Measurements from ENCODE around the gene FZD7.

The FZD7 gene

DNA sequence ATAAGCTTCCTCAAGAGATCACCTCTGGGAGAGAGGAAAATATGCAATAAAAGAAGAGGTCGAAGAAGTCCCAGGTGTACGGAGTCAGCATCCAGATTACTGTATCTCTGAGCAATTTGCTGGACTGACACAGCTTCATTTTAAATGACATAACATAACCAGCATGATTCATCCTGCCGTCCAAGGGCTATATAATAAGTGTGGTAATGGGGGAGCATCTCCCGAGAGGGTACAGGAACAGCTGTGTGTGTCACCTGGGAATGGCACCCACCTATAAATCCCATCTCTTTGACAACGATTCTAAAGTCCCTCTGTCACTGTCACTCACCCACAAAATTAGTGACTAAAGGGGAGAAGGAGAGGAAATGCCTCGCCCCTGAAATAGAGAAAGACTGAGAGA lies 19.3 kb upstream of the FZD7 start:
- DNase-seq (ENCODE audit: low read depth in 2 of 2) = no peak

- DNase-seq (ENCODE audit: low read depth in 2 of 2) = no peak
Measured at GRCh38 chr2:202014759-202015211, 18.9 kb upstream of the FZD7 start.

- DNase-seq (ENCODE audit: low read depth in 2 of 2) = no peak
Measured at GRCh38 chr2:202015471-202015870, 18.2 kb upstream of the FZD7 start.

DNA sequence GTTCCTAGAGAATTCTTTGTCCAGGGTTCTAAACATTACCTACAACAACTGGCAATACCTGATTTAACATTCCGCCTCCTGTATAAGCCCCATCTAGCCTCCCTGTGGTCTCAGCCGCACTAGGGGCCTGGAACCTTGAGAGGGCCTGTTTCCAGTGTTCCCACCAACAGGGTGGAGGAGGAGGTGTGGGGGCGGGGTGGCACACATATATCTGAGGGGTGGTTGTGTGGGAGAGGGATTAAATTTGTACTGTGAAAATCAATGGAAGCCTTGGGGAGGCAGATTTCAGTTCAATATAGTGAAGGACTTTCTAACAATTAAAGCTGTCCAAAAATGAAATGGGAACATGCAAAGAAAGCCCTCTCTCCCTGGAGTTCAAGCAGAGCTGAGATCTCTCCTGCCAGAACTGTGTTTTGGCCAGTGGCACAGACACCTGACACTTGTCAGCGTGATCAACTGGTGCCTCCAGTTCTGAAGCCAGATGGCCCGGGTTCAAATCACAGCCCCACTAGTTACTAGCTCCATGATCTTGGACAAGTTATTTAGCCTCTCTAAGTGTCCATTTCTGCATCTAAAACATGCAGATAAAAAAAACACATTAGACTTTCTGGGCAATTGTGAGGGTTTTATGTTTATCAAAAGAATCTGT lies 17.0 kb upstream of the FZD7 start:
- DNase-seq (ENCODE audit: low read depth in 2 of 2) = no peak

DNA sequence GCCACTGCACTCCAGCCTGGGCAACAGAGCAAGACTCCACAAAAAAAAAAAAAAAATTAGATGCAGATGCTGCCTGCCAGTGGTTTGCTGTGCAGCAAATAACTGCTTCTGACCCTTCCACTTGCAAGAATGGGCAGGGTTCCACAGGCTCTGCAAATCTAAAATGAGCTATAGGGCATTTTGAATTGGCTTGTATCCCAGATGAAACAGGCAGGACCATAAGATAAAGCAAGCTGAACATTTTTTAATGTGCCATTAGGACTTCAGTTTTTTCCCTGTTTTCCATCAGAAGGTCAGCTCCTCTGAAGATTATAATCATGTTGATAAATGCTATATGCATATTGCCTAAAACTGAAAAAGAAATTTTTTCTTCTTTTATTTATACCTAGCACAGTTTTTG lies 15.7 kb upstream of the FZD7 start:
- DNase-seq (ENCODE audit: low read depth in 2 of 2) = no peak

DNA sequence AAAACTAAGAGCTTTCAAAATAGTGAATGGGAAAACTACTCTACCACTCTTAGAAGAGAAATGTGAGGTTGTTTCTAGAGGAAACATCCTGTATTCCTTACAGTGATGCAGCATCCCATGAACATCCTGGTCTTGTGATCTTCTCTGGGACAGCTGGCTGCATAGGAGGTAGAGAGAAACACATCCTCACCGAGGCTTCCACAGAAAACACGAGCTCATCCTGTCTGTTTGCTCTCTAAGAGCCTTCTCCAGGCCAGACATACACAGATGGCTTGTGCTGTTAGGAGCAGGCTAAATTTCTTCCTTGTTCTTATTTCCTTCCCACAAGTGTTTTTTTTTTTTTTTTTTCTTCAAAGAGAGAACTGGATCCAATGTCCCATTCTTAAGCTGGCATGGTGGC lies 14.7 kb upstream of the FZD7 start:
- no peak for DNase-seq (ENCODE audit: low read depth in 2 of 2)

- DNase-seq (ENCODE audit: low read depth in 2 of 2) = no peak
Measured at GRCh38 chr2:202019689-202020450, 13.8 kb upstream of the FZD7 start.

DNA sequence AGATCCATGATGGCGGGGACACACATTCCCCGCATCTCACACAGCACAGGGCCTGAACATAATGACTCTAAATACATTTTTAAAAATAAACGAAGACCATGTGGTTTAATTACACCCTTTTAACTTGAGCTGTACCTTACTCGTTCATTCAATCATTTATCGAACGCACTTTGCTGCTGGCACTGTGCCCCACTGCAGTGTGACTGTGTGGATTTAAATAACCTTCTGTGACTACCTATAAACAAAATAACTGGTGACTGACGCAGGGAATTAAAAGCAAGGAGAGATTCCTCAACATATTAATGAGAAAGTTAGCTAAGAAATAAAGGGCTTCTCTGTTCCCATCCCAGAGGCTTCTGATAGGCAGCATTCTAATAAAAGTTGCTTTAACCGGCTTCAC lies 10.9 kb upstream of the FZD7 start:
- no peak for DNase-seq (ENCODE audit: low read depth in 2 of 2)

DNA sequence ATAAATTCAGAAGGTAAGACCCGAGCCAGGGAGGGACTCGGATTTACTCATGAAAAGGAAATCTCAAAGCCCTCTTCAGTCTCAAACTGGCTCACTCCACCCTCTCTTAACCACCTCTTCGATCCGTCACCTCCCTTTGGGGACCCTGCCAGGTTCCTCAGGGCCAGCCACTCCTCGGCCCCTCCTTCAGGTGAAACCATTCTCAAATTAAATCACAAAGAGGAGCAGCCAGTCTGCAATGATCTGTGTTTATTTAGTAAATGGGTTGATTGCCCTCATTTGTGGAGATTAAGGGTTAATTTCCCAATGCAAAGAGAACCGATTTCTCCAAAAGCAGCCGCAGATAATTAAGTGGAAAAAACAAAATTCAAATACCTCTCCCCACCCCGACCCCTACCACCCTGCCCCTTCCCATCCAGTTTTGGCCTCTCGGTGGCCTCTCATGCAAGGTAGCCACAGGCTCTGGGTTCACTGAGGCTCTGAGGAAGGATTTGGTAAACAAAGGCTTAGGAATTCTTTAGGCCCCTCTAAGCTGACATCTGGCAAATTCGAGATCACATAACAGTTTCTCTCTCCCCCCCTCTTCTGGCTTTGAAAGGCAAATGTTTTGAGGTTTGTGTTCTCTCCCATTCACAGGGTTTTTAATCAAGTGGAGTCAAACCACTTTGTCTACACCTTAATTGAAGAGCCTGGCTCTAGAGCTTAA lies 10.3 kb upstream of the FZD7 start:
- DNase-seq (ENCODE audit: low read depth in 2 of 2) = no peak

DNA sequence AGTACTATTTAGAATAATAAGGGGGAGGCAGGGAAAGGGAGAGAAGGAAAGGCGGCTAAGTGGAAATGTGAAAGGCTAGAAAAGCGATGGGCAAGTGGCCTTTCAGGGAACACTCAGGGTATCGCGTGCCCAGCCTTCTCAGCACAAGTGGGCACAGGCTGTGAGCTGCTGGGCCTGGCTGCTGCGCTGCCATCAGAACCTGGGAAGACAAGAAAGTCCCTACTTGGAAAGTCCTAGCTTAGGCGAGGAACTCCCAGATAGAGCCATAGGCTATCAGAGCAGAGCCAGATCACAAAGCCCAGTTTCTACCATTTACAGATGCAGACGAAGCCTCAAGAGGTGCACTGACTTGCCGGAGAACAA lies 9.8 kb upstream of the FZD7 start:
- DNase-seq (ENCODE audit: low read depth in 2 of 2) = no peak

DNA sequence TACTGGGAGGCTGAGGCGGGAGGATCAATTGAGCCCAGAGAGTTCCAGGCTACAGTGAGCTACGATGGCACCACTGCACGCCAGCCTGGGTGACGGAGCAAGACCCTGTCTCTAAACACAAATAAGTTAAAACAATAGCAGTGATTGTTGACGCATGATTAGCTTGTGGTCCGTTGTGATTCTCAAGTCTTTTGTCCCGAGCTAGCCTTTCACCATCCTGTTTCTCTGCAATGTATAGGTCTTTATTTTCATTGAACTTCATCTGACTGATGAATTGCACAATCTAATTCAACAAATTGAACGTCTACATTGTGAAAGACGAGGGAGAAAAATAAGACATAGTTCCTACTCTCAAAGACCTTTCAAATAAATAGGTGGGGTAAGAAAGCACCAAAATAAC lies 8.8 kb upstream of the FZD7 start:
- no peak for DNase-seq (ENCODE audit: low read depth in 2 of 2)

DNA sequence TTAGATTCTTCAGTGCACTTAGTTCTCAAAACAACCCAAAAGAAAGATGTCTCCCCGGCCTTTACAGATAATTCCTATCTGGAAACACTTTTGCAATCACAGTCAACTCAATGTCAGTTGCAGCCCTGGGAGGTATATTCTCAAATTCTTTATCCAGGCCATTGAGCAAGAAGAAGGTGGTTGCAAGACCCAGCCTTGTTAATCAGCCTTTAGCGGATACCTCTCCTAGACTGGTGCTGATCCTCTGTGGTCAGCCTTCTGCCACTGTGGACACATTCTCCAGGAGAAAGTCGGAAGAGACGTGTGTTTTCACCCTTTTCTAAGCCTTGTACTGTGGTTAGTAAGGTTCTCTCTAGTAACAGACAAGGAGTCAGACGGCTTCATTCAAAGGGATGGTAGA lies 7.8 kb upstream of the FZD7 start:
- DNase-seq (ENCODE audit: low read depth in 2 of 2) = no peak

DNA sequence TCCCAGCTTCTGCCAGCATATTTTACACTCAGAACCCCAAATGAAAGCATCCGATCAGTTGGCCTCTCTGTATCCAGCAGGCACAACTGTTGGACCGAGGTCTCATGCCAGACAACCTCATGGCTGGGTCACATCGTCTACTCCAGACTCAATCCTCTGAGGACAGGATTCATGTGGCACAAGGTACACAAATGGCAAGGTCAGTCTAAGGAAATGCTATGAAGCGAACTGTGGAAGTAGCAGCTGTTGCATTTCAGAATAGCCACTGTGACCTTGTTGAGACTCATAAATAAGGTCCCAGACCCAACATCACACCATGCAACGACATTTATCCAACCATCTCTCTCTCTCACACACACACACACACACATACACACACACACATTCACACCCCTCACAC lies 7.1 kb upstream of the FZD7 start:
- no peak for DNase-seq (ENCODE audit: low read depth in 2 of 2)

DNA sequence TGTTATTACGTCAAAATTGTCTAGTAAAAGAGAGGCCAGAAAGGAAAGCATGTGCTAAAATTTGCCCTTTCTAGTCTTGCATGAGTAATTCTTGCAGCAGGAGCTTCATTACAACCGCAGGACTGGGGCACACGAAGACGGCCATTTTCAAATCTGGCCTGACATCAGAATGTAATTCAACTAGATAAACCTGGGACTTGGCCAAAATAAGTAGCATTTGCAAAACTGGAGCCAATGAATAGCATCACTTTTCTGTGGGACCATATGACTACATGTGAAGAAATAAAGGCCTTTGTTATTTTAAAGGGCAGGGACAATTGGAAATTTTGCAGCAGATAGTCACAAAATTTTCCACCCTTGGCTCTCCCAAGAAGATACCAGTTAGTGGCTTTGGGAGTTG lies 3.0 kb upstream of the FZD7 start:
- DNase-seq (ENCODE audit: low read depth in 2 of 2) = no peak

DNA sequence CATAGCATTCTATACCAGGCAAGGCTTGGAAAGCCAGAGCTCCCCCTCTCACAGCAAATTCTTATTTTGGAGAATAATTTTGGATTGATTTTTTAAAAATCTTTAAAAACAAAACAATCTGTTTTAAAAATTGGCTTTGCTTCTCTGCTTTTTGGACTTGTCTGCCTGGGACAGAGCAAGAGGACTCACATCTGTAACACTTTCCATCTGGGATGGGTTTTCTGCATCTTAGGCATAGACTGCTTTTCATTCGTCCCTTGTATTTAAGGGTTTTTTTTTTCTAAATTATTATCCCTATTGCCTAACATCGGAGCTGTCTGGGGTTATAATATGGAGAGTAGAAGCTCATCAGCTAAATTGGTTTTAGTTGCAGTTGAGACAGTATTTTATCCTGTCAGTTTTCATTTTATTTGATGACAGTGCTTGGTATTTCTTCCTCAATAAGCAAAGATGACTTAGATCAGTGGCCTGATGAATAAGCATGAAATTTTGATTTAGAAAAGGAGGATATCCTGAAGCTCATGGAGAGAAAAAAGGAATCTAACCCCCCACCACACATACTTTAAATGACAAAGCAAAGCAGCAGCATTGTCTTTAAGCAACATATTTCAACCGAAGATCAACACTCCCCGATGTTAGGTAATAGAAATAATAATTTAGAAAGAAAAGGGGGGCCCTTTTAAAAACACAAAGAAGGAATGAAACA lies 2.3 kb upstream of the FZD7 start:
- no peak for DNase-seq (ENCODE audit: low read depth in 2 of 2)

GRCh38 chr2:202032846-202033316 lies 774 bp upstream of the FZD7 start:
- DNase-seq (ENCODE audit: low read depth in 2 of 2) = no peak

DNA sequence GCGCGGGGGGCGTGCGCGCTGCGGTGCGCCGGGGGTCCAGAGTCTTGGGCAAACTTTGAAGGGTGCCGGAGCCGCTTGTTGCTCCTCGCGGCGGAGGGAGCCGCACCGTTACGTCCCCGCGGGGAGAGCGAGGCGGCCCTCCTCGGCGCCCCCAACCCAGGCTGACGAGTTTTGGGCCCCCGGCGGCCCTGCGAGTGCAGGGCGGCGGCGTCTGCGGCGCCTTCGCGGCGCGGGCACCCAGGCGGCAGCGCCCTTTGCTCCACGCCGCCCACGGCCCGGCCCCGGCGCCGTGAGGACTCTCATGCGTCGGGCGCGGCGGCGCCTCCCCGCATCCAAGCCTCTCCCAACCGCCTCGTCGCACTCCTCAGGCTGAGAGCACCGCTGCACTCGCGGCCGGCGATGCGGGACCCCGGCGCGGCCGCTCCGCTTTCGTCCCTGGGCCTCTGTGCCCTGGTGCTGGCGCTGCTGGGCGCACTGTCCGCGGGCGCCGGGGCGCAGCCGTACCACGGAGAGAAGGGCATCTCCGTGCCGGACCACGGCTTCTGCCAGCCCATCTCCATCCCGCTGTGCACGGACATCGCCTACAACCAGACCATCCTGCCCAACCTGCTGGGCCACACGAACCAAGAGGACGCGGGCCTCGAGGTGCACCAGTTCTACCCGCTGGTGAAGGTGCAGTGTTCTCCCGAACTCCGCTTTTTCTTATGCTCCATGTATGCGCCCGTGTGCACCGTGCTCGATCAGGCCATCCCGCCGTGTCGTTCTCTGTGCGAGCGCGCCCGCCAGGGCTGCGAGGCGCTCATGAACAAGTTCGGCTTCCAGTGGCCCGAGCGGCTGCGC lies 814 bp downstream of the FZD7 start:
- DNase-seq (ENCODE audit: low read depth in 2 of 2) = no peak

DNA sequence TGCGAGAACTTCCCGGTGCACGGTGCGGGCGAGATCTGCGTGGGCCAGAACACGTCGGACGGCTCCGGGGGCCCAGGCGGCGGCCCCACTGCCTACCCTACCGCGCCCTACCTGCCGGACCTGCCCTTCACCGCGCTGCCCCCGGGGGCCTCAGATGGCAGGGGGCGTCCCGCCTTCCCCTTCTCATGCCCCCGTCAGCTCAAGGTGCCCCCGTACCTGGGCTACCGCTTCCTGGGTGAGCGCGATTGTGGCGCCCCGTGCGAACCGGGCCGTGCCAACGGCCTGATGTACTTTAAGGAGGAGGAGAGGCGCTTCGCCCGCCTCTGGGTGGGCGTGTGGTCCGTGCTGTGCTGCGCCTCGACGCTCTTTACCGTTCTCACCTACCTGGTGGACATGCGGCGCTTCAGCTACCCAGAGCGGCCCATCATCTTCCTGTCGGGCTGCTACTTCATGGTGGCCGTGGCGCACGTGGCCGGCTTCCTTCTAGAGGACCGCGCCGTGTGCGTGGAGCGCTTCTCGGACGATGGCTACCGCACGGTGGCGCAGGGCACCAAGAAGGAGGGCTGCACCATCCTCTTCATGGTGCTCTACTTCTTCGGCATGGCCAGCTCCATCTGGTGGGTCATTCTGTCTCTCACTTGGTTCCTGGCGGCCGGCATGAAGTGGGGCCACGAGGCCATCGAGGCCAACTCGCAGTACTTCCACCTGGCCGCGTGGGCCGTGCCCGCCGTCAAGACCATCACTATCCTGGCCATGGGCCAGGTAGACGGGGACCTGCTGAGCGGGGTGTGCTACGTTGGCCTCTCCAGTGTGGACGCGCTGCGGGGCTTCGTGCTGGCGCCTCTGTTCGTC lies 1.7 kb downstream of the FZD7 start:
- DNase-seq (ENCODE audit: low read depth in 2 of 2) = no peak

- DNase-seq (ENCODE audit: low read depth in 2 of 2) = no peak
Measured at GRCh38 chr2:202035941-202036372, 2.3 kb downstream of the FZD7 start.

GRCh38 chr2:202036601-202037037 lies 3.0 kb downstream of the FZD7 start:
- DNase-seq (ENCODE audit: low read depth in 2 of 2) = no peak
